ENCODE results near the gene FBXL7.

Gene FBXL7

DNA sequence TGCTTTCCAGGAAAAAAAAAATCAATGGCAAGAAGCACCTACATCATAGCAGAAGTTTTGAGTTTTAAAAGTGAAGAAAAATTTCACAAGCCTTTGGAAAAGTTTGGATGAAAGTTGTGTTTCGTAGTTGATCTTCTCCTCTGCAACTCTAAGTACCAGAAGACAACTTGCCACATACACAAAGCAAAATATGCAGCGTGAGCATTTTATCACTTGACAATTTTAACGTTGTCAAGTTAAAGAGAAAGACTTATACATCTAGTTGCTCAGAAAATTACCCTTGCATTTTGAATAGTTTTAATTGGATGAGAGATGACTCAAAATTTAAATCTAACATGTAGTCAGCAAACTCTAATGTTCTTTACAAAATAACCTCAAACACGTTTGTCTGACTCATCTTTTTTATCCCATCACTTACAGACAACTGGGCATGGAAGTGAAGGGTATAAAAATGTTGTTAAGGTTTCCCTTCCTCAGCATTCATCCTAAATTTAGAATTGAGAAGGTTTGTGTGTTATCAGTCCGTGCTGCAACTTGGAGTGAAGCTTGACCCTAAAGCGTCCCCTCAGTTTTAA, 466.2 kb downstream of the FBXL7 start:
- DNase-seq: no peak

- no peak for DNase-seq
These were observed 466.7 kb downstream of the FBXL7 start for GRCh38 chr5:15966651-15967050.

GRCh38 chr5:15968993-15969392, 469.0 kb downstream of the FBXL7 start:
- no peak for DNase-seq

DNA sequence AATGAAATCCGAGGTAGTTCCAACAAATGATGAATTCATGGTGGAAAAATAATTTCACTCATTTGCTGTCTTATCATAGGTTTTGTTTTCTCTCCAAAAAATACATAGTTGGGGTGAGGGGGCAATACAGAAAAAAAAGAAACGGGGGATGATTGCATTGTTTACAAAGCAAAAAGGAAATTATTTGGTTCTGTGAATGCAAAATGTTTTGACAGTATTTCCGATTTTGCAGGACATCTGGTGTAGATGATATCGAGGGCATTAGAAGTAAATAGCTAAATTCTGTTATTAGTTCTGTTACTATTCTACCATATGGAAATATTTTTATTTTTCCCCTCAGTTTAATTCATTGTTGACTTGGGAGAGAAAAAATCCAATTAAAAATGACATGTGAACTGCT, 477.9 kb downstream of the FBXL7 start:
- DNase-seq: no peak

DNA sequence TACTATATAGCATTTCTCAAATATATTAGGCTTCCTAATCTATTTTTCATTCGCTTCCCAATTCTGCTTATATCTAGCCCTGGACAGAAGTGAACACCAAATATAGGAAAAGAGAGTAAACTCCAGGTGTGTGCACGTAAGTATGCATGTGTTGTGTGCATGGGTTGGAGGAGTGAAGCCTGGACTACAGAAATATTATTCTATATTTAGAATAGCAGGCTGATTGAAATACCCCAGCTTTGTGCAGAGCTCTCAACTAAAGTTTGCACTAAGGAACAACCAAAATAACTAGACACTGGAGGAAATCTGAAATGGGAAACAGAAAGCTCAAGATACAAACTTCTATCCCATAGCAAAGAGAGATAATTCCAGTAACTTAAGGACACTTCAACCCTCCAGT, 480.9 kb downstream of the FBXL7 start:
- DNase-seq: no peak

- no peak for DNase-seq
These were observed 483.4 kb downstream of the FBXL7 start for GRCh38 chr5:15983392-15983791.

All from stimulated activated CD4-positive, alpha-beta T cell treated with anti-CD3 and anti-CD28 coated beads, Interleukin-15, amount 100 ng/mL, for 24 hours (primary cell).